Mesothelial cell of epicardium (in vitro differentiated cells): ENCODE results near the gene LPAR1. TPM values are rescaled to one million over a fixed set of nuclear protein-coding genes. Genes with fewer than 3 reads are reported as not detected.
A peak's percentile ranks its signal among the peaks of the same experiment; 100 is the strongest.

Source experiments
- DNase-seq, 2 experiments: peaks; one replicate each; pipeline ENCODE4 v3.0.0; 2021; ENCODE audit warnings: low spot score in 2 of 2; ENCODE audit not compliant: unreplicated experiment in 2 of 2
- H3K27ac Mint-ChIP-seq: 2 replicates; pipeline ENCODE4 v1.8.0; 2021; ENCODE audit warnings: mixed read lengths
- H3K27me3 Mint-ChIP-seq: 2 replicates; pipeline ENCODE4 v1.8.0; 2021; ENCODE audit warnings: low read depth, mixed read lengths
- H3K36me3 Mint-ChIP-seq: 2 replicates; pipeline ENCODE4 v1.8.0; 2021; ENCODE audit warnings: mixed read lengths
- H3K4me1 Mint-ChIP-seq: 2 replicates; pipeline ENCODE4 v1.8.0; 2021; ENCODE audit warnings: mixed read lengths
- H3K4me3 Mint-ChIP-seq: 2 replicates; pipeline ENCODE4 v1.8.0; 2021; ENCODE audit warnings: mild to moderate bottlenecking, moderate library complexity, mixed read lengths
- H3K9me3 Mint-ChIP-seq: 2 replicates; pipeline ENCODE4 v1.8.0; 2021; ENCODE audit warnings: mixed read lengths
- total RNA-seq: library from RNA; stranded (reverse); gene quantifications from 3 replicates; pipeline ENCODE4 v1.2.1, GENCODE V29; 2021
- TF ChIP-seq, protein P1 (sequence below): fragments of 200-600 bp; sonication (generic); IDR thresholded peaks from one replicate; pipeline ENCODE4 v1.5.0; 2021; ENCODE audit warnings: antibody characterized with exemption; ENCODE audit not compliant: unreplicated experiment

Gene LPAR1
- total RNA-seq, 1 donor from 2014 or later, result 40.3 TPM

DNA sequence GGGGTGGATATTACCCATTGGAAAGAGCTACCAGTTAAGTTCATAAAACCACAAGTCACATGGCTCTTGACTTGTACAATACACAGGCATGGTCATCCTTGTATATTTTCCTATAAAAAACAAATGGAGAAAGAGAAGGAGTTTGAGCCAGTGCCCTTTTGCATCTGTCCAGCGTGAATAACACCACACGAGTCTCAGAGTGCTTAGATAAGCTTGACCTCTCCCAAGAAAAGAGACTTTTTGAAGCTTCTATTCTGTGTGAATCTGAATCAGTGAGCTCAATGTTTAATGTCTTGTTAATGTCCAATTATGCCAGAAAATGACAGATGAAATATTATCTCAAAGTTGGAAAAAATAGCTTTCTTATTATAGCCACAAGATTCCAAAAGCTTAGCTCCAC lies 30.9 kb upstream of the LPAR1 start:
- peaks cover 32% of the 10 kb centered on the region for H3K4me1 Mint-ChIP-seq
- no peak overlapping the region for H3K4me3 Mint-ChIP-seq
- H3K9me3 Mint-ChIP-seq, result no peaks in the 10 kb centered on the region
- no peak overlapping the region for H3K27ac Mint-ChIP-seq
- H3K27me3 Mint-ChIP-seq, result no peaks in the 10 kb centered on the region
- no peaks in the 10 kb centered on the region for H3K36me3 Mint-ChIP-seq
- TF ChIP-seq, protein P1, sequence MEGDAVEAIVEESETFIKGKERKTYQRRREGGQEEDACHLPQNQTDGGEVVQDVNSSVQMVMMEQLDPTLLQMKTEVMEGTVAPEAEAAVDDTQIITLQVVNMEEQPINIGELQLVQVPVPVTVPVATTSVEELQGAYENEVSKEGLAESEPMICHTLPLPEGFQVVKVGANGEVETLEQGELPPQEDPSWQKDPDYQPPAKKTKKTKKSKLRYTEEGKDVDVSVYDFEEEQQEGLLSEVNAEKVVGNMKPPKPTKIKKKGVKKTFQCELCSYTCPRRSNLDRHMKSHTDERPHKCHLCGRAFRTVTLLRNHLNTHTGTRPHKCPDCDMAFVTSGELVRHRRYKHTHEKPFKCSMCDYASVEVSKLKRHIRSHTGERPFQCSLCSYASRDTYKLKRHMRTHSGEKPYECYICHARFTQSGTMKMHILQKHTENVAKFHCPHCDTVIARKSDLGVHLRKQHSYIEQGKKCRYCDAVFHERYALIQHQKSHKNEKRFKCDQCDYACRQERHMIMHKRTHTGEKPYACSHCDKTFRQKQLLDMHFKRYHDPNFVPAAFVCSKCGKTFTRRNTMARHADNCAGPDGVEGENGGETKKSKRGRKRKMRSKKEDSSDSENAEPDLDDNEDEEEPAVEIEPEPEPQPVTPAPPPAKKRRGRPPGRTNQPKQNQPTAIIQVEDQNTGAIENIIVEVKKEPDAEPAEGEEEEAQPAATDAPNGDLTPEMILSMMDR, result no peak
- no peak for DNase-seq

- peak overlapping the region; percentile 73 for H3K27ac Mint-ChIP-seq
- no peaks in the 10 kb centered on the region for H3K27me3 Mint-ChIP-seq
- TF ChIP-seq, protein P1, result no peak
- no peak overlapping the region for H3K4me3 Mint-ChIP-seq
- no peak for DNase-seq
- H3K36me3 Mint-ChIP-seq, result no peaks in the 10 kb centered on the region
- H3K4me1 Mint-ChIP-seq, result peaks cover 32% of the 10 kb centered on the region
- H3K9me3 Mint-ChIP-seq, result no peaks in the 10 kb centered on the region
Observed at GRCh38 chr9:111068771-111069170, 30.5 kb upstream of the LPAR1 start.

GRCh38 chr9:111068383-111068730 lies 30.1 kb upstream of the LPAR1 start:
- Mint-ChIP-seq H3K4me1 (peaks cover 32% of the 10 kb centered on the region), H3K27ac (peak overlapping the region; percentile 73), H3K27me3 (no peaks in the 10 kb centered on the region), H3K9me3 (no peaks in the 10 kb centered on the region), H3K4me3 (no peak overlapping the region), H3K36me3 (no peaks in the 10 kb centered on the region)
- TF ChIP-seq, protein P1, result no peak
- no peak for DNase-seq

DNA sequence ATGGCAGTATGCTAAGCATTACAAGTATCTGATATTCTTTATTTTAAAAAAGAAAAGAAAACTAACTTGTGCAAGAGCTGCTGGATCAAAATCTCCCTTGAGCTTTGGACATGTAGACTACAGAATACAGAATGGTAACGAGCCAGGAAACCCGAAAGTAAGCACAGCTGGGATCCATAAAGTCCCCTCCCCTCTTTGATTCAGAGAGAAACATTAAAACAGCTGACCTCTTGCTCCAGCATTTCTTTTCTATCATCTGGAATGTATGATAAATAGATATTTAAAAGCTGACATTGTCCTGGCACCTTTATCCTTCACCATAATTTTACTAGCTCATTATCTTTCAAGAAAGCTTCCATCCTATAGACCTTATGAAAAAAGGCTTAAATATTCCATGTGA lies 28.2 kb upstream of the LPAR1 start:
- H3K4me1 Mint-ChIP-seq, result peaks cover 32% of the 10 kb centered on the region
- DNase-seq, result no peak
- peak overlapping the region; percentile 79 for H3K27ac Mint-ChIP-seq

GRCh38 chr9:111065414-111065813 lies 27.1 kb upstream of the LPAR1 start:
- Mint-ChIP-seq H3K27me3 (no peaks in the 10 kb centered on the region), H3K4me1 (peaks cover 32% of the 10 kb centered on the region), H3K36me3 (no peaks in the 10 kb centered on the region), H3K4me3 (no peak overlapping the region), H3K27ac (no peak overlapping the region), H3K9me3 (no peaks in the 10 kb centered on the region)
- DNase-seq, result no peak
- TF ChIP-seq, protein P1, result no peak

More for the DNA sequence above, 28.2 kb upstream of the LPAR1 start:
- Mint-ChIP-seq H3K4me3 (no peak overlapping the region), H3K9me3 (no peaks in the 10 kb centered on the region), H3K36me3 (no peaks in the 10 kb centered on the region), H3K27me3 (no peaks in the 10 kb centered on the region)
- TF ChIP-seq, protein P1, result no peak
